SIG-M5 (cell line): ENCODE measurements around the gene CABCOCO1.

ENCODE experiments used
- DNase-seq: peaks from one replicate; lab custom pipeline; 2025; lab: John Stamatoyannopoulos, UW

The CABCOCO1 gene

DNA sequence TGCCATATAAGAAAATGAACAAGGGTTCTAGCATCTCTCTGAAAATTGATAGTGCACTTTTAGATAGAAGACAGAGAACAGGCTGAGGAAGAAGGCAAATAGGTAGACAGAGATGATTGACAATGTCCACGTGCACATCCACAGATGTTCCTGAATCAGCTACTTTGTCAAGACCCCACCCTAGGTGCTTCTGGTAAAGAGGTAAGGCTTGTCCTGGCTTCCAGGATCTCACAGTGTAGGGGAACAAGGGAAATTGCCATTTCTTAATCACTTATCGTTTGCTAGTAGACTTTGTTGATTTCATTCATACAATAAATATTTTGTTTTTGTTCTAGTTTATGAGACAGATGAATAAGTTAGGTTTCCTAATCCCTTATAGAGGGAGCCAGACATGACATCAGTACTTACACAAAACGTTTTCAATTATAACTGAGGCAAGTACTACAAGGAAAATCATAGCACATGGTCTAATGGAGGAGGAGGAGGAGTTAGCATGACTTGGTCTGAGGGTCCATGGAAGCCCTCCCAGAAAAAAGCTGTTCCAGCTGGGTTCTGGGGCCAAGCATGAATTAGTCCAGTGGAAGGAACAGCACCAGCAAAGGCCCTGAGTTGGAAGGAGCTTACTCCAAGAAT is 122.9 kb downstream of the CABCOCO1 start:
- no peak for DNase-seq

DNA sequence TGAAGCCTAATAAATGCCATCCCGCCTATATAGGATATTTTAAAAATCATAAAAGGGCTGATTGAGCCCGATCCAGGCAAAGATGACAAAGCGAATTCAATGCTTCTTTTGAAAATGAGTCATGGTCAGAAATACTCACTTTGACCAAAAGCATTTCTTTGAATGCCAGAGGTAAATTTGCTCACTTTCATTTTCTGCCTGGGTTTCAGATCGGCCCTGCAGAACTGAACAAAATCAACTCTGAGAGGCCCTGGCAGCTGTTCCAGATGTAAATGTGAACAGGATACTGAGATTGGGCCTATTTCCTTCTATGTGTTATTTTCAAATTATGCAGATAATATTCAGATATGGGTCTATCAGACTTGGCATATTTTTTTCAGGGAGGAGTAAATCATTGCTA is 124.0 kb downstream of the CABCOCO1 start:
- DNase-seq, result no peak

- no peak for DNase-seq
Measured at GRCh38 chr10:61787170-61787569, 124.4 kb downstream of the CABCOCO1 start.

DNA sequence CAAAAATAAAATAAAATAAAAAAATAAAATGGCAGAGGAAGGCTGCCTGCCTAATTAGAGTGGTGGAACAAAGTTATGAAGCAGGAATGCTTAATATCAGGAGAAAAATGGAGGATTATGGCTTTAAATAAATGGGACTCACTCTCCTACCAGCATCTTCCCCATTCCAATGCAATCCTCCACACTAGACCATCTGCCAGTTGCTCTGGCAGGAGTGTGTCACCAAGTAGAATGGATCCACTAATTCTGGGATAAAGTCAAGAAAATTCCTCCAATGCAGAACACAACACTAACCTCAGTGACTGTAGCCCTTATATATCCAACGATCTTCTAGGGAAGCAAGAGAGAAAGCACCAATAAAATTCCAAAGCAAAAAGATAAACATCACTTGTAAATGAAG is 126.3 kb downstream of the CABCOCO1 start:
- no peak for DNase-seq

DNA sequence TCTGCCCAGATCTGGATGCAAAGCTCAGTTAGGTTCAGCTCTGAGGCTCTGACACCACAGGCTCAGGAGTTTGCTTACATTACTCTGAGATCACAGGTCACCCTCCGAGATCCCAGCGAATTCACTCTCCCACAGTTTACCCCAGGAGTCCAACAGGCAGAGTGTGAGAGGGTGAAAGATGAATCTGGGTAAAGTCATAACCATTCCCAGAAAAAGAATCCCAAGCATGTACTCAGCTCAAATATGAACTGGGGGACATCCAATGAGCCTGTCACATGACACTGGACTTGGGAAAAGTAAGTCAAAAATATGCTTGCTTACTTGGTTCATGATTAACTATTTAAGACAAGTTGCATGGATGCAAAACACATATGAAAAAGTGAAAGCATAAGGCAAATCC is 128.5 kb downstream of the CABCOCO1 start:
- DNase-seq, result no peak

DNA sequence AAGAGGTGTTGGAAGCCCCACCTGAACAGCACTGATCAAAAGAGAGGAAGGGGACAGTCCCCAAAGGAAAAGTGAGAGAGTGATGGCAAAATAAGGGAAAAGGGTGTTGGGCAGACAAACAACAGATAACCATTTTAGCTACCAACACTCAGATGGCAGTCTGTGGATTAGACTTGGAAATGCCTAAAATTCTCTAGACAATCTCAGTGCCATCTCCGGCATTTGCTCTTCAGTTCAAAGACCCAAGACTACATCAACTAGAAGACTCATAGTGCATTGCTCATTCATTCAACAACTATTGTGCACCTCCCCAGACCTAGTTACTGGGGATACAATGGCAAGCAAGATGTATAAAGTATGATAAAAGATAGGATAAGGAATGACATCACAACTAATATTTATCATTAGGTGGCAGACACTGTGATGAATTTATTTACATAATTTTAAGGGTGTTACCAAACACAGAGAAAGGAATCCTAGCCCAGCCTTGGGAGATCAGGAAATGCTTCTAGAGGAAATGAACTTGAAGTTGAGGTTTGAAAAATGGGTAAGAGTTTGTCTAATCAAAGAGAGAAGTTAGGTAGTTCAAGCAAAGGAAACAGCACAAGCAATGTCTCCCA is 129.5 kb downstream of the CABCOCO1 start:
- no peak for DNase-seq

GRCh38 chr10:61792921-61793320 is 130.2 kb downstream of the CABCOCO1 start:
- no peak for DNase-seq

DNA sequence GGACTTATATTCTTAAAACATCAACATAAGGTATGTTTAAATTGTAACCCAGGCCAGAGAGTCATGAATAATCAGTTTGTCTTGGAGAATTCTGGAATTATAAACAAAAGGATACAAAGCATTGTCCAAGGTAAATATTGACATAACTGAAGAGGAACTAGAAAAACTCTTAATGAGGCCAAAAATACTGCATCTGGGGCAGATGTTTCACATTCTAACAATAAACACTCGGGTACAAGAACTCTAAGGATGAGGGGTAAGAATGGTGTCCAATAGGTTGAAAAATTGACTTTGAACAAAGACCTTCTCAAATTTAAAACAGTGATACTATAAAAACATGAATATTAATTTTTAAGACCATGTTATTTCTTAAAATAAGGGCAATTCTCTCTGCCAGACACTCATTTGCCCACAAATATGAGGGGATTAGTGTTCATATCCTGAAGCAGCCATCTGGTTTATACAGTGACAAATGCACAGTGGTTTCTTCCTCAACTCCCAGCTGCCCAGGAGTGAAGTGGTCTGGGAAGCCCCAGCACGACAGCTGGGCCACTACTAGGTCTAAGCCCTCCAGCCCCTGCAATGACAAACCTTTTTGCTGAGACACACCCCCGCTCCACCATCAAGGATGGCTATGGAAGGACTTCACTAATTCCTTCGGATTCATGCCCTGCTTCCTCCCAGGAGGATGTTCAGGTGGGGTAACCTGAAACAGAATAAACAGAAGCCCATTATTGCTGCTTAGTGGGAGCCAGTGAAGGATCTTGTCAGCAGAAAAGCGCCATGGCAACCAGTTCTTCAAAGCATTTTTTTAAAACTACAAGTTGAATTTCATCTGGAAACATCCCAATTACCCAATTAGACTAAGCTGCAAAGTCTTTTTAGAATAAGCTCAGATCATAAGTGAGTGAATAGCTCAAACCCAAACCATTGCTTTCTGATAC is 131.3 kb downstream of the CABCOCO1 start:
- DNase-seq, result no peak

- DNase-seq, result no peak
Measured at GRCh38 chr10:61795147-61795546, 132.4 kb downstream of the CABCOCO1 start.

DNA sequence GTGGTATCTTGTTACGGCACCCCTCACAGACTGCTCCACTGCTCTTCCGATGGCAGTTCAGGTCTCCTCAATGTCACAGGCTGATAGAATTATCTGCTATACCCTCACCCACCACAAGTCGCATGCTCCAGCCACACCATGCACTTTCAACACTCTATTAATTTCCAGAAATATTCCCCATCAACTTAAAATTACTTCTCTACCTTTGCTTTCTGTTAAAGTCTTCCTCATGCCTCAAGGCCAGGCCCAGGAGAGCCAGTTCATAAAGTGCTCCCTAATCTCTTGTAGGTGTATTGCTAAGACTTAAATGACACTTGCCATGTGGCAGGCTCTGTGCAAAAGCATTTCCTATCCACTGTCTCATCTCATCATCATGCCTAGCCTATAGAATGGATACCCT is 132.8 kb downstream of the CABCOCO1 start:
- no peak for DNase-seq

GRCh38 chr10:61796785-61797184 is 134.1 kb downstream of the CABCOCO1 start:
- DNase-seq, result no peak

GRCh38 chr10:61797304-61798153 is 134.8 kb downstream of the CABCOCO1 start:
- no peak for DNase-seq

DNA sequence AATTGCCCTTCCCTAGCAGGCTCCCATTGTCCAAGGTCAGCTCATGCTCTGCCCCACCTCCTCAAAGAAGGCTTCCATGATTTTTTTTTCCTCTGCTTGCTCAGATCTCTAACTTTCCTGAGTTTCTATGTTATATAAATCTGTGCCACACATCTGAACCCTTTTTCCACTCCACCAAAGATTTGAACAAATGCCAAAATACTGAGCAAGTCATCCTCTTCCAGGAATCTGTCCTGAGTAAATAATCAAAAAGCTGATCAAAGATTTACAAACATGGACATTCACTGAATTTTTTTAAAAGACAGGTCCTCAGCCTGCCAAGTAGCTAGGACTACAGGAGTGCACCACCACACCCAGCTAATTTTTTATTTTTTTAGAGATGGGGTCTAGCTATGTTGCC is 136.0 kb downstream of the CABCOCO1 start:
- DNase-seq, result no peak

DNA sequence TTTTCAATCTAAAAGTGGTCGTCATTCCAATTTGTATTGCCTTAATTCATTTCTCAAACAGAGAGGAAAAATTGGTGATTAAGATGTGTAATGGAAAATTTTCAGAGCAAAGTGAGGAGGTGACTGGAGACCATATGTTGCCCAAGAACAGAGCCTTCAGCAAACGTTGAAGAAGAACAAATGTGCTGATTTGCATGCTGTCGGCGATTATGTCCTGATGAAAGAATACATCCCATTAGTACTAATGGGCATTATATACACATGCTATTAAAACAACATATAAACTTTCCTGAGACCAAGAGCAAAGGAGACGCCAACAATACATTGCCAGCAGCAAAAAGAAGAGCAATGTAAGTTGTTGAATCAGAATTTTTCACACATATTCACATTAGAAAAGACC is 138.8 kb downstream of the CABCOCO1 start:
- DNase-seq, result no peak

DNA sequence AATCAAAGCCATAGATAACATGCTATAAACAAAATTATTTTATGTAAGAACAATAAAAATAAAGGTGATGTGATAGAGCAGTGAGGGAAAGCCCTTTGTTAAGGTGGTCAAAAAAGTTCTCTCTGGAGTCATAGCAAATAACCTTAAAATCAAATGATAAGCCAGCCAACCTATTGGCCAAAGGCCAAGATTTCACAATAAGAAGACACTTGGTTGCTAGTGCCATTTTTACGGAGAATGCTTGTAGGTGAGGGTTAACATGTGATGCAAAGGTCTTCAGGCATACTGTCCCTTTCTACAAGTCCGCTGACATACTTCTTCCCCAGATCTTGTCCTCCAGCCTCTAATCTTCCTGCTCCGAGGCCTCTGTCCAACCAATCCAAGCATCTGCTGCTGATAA is 140.5 kb downstream of the CABCOCO1 start:
- DNase-seq, result no peak

DNA sequence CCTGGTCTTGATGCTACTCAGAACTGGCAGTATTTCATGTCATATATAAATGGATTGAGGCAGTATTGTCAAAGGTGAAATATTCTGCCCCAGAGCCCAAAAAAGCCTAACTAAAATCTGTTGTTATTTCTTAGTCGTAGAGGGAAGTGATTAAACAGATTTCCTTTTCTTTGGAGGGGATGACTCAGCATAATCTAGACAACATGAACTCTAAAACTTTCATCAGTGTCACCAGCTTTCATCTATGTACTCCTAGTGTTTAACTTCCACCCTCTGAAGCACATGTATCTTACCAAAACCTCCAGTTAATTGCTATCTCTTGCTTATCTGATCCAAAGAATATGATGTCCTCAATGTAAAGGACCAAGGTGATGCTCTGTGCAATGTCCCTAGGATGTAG is 141.7 kb downstream of the CABCOCO1 start:
- DNase-seq, result no peak

GRCh38 chr10:61805091-61805490 is 142.4 kb downstream of the CABCOCO1 start:
- no peak for DNase-seq

DNA sequence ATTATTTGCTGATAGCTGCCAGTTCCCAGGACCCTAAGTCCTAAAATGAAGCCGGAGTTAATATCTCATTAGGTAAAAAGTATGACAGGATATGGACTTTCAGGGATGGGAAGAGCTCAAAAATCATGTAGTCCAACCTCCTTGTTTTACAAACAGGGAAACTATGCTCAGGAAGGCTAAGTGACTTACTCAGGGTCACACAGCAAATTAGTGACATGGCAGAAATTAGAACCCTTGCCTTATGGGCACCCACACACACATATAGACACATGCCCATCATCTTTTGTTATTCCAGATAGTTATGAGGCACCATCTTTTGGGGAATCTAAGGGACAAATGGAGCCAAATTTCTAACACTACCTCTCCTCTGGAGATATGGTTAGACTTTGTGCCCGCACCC is 147.5 kb downstream of the CABCOCO1 start:
- no peak for DNase-seq

GRCh38 chr10:61812052-61812721 is 149.5 kb downstream of the CABCOCO1 start:
- no peak for DNase-seq

DNA sequence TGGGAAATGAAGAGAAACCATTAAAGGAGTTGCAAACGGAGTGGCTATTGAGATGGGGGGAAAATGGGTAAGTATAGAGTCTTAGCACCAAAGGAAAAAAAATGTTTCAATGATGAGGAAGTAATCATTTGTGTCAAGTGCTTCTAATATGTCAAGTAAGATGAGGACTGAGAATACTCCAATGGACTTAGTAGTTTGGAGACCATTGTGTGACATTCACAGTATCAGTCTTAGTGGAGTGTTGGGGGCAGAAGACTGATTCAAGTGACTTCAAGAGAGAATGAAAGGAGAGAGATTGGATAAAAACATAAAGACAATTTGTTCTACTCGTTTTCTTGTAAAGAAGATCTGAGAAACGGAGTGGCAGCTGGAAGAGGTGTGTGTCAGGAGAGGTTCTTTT is 150.2 kb downstream of the CABCOCO1 start:
- no peak for DNase-seq

DNA sequence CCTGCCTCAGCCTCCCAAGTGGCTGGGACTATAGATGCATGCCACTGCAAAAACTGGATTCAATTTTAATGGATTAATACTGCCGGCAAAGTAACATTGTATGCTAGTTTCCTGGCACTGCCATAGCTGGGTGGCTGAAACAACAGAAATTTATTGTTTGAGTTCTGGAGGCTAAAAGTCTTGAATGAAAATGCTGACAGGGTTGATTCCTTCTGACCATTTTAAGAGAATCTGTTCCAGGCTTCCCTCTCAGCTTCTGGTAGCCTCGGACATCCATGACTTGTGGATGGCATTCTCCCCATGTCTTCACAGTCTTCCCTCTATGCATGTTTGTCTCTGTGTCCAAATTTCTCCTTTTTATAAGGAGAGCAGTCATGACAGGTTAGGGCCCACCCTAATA is 151.4 kb downstream of the CABCOCO1 start:
- DNase-seq, result no peak

GRCh38 chr10:61815496-61815895 is 152.8 kb downstream of the CABCOCO1 start:
- no peak for DNase-seq
